ENCODE data around the gene RBBP8.

Gene RBBP8

GRCh38 chr18:23037646-23038045 is 104.5 kb downstream of the RBBP8 start:
- H4K20me1 ChIP-seq (ENCODE audit: low read depth, low read length): no peaks in the 10 kb centered on the region
- TF ChIP-seq, protein P1, sequence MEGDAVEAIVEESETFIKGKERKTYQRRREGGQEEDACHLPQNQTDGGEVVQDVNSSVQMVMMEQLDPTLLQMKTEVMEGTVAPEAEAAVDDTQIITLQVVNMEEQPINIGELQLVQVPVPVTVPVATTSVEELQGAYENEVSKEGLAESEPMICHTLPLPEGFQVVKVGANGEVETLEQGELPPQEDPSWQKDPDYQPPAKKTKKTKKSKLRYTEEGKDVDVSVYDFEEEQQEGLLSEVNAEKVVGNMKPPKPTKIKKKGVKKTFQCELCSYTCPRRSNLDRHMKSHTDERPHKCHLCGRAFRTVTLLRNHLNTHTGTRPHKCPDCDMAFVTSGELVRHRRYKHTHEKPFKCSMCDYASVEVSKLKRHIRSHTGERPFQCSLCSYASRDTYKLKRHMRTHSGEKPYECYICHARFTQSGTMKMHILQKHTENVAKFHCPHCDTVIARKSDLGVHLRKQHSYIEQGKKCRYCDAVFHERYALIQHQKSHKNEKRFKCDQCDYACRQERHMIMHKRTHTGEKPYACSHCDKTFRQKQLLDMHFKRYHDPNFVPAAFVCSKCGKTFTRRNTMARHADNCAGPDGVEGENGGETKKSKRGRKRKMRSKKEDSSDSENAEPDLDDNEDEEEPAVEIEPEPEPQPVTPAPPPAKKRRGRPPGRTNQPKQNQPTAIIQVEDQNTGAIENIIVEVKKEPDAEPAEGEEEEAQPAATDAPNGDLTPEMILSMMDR (IDR thresholded peaks at IDR 0.05; ENCODE audit: insufficient read depth, low read length, poor library complexity, severe bottlenecking): no peak
- TF ChIP-seq EZH2phosphoT487 (conservative IDR thresholded peaks at IDR 0.05; ENCODE audit: low read length): no peak
- H3K27ac ChIP-seq (ENCODE audit: low read depth, low read length): no peak overlapping the region
- H3K79me2 ChIP-seq (ENCODE audit: insufficient read depth, low read length): no peaks in the 10 kb centered on the region
- no peaks in the 10 kb centered on the region for H3K27me3 ChIP-seq (ENCODE audit: low read length)
- no peak overlapping the region for H3K4me2 ChIP-seq (ENCODE audit: low read depth, low read length, poor library complexity, severe bottlenecking)
- no peaks in the 10 kb centered on the region for H3K9me2 ChIP-seq (replicated peaks; ENCODE audit: insufficient read depth, low read length)
- H3K36me3 ChIP-seq (ENCODE audit: low read length): no peaks in the 10 kb centered on the region
- H3K9ac ChIP-seq (ENCODE audit: low read length): no peak overlapping the region
- no peaks in the 10 kb centered on the region for H3F3A ChIP-seq (ENCODE audit: insufficient read depth)
- no peak overlapping the region for H3K4me3 ChIP-seq (ENCODE audit: insufficient read depth, low read length, poor library complexity, severe bottlenecking)
- no peak overlapping the region for H2AFZ ChIP-seq (ENCODE audit: low read depth, low read length, severe bottlenecking)
- H3K9me3 ChIP-seq (ENCODE audit: insufficient read depth, low read length): no peaks in the 10 kb centered on the region

DNA sequence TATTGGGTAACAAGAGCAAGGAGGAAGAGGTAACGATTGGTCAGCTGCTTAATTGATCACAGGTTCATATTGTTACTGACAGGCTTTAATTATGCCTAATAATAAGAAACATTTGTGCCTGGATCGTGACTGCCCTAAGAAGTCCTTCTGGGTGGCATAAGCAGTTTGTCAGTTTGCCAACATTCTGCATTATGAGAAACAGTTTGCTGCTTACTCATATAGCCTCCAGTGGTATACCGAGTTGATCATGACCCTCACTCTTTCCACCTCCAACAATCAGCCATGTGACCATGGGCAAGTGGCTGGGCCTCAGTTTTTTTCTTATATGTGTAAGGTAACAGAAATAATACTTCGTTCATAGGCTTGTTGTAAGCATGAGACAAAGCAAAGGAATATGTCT is 105.6 kb downstream of the RBBP8 start:
- Histone ChIP-seq H3K9ac (ENCODE audit: low read length) (no peak overlapping the region), H3K9me3 (ENCODE audit: insufficient read depth, low read length) (no peaks in the 10 kb centered on the region), H3K36me3 (ENCODE audit: low read length) (no peaks in the 10 kb centered on the region), H3K27me3 (ENCODE audit: low read length) (no peaks in the 10 kb centered on the region), H3K9me2 (replicated peaks; ENCODE audit: insufficient read depth, low read length) (no peaks in the 10 kb centered on the region), H3K27ac (ENCODE audit: low read depth, low read length) (no peak overlapping the region), H3K79me2 (ENCODE audit: insufficient read depth, low read length) (no peaks in the 10 kb centered on the region), H4K20me1 (ENCODE audit: low read depth, low read length) (no peaks in the 10 kb centered on the region), H3K4me2 (ENCODE audit: low read depth, low read length, poor library complexity, severe bottlenecking) (no peak overlapping the region), H3K4me3 (ENCODE audit: insufficient read depth, low read length, poor library complexity, severe bottlenecking) (no peak overlapping the region), H3F3A (ENCODE audit: insufficient read depth) (no peaks in the 10 kb centered on the region), H2AFZ (ENCODE audit: low read depth, low read length, severe bottlenecking) (no peak overlapping the region)
- TF ChIP-seq EZH2phosphoT487 (conservative IDR thresholded peaks at IDR 0.05; ENCODE audit: low read length): no peak
- TF ChIP-seq, protein P1 (IDR thresholded peaks at IDR 0.05; ENCODE audit: insufficient read depth, low read length, poor library complexity, severe bottlenecking): no peak

DNA sequence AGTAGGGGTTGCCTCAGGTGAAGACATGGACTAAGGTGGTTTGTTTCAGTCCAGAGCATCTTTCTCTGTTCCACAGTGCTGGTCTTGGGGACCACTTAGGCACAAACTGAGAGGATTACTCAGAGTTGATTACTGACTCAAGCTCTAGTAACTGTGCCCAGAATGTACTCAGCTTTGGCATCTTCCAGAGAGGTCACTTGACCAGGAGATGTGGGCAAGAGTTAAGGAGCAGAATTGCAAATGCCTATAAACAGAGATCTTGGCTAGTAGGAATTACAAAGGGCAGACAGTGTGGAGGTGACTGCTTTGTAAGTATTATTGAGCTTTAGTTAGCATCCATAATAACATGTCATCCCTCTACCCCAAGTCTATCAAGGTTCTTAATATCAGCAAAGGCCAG is 109.0 kb downstream of the RBBP8 start:
- TF ChIP-seq, protein P1 (IDR thresholded peaks at IDR 0.05; ENCODE audit: insufficient read depth, low read length, poor library complexity, severe bottlenecking): no peak
- no peak for TF ChIP-seq EZH2phosphoT487 (conservative IDR thresholded peaks at IDR 0.05; ENCODE audit: low read length)
- Histone ChIP-seq H3K4me2 (ENCODE audit: low read depth, low read length, poor library complexity, severe bottlenecking) (no peak overlapping the region), H2AFZ (ENCODE audit: low read depth, low read length, severe bottlenecking) (no peak overlapping the region), H3K79me2 (ENCODE audit: insufficient read depth, low read length) (no peaks in the 10 kb centered on the region), H3K27ac (ENCODE audit: low read depth, low read length) (no peak overlapping the region), H3K4me3 (ENCODE audit: insufficient read depth, low read length, poor library complexity, severe bottlenecking) (no peak overlapping the region), H3K27me3 (ENCODE audit: low read length) (no peaks in the 10 kb centered on the region), H3K9me2 (replicated peaks; ENCODE audit: insufficient read depth, low read length) (no peaks in the 10 kb centered on the region), H4K20me1 (ENCODE audit: low read depth, low read length) (no peaks in the 10 kb centered on the region), H3K9ac (ENCODE audit: low read length) (no peak overlapping the region), H3K36me3 (ENCODE audit: low read length) (no peaks in the 10 kb centered on the region), H3K9me3 (ENCODE audit: insufficient read depth, low read length) (no peaks in the 10 kb centered on the region), H3F3A (ENCODE audit: insufficient read depth) (no peaks in the 10 kb centered on the region)
